ENCODE data around the gene GNAZ. TPM values are rescaled to one million over a fixed set of nuclear protein-coding genes. Genes with fewer than 3 reads are reported as not detected.

The GNAZ gene
- total RNA-seq, 1 donor: 1.3 TPM

DNA sequence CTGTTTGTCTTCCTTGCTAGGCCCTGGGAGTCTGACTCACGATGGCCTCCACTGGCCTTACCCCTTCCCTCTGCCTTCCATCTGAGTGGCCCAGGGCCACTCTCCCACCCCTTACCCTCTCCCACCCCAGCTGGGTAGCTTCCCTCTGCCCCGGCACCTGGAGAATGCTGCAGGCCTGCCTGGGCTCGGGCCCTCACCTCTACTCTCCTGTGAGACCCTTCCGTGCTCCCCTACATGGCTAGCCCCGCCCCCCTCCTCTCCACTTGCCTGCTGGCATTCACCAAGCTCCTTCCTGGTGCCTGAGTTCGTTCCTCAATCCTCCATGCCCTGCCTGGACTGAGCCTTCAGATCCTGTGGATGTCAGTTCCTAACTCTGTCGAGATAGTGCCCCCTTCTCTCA, 83.7 kb downstream of the GNAZ start:
- no peak for TF ChIP-seq CTCF (IDR thresholded peaks at IDR 0.05; ENCODE audit: insufficient read depth, low read depth, low read length)
- no peak overlapping the region for H3K4me3 ChIP-seq (ENCODE audit: low read depth, low read length)
- no peak for DNase-seq (ENCODE audit: low read depth)

DNA sequence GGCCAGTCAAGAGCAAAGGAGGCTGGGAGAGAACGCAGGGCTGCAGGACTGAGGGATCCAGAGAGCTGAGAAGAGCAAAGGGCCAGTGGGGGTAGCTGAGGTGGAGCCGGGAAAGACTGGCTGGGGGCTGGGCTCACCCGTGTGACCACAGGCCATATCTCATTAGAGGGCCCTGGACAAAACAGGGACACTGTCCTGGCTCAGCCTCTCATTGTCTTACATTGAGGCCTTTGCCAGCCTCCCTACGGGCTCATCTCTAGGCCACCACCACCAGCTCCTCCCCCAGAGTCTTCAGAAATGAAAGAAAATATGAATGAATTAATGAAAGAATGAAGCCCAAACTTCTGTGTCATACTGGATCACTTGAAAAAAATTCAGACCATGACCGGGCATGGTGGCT, 84.1 kb downstream of the GNAZ start:
- no peak overlapping the region for H3K4me3 ChIP-seq (ENCODE audit: low read depth, low read length)
- no peak for TF ChIP-seq CTCF (IDR thresholded peaks at IDR 0.05; ENCODE audit: insufficient read depth, low read depth, low read length)
- DNase-seq (ENCODE audit: low read depth): no peak

GRCh38 chr22:23155143-23155542, 84.8 kb downstream of the GNAZ start:
- no peak for TF ChIP-seq CTCF (IDR thresholded peaks at IDR 0.05; ENCODE audit: insufficient read depth, low read depth, low read length)

GRCh38 chr22:23155831-23156230, 85.5 kb downstream of the GNAZ start:
- H3K4me3 ChIP-seq (ENCODE audit: low read depth, low read length): no peak overlapping the region
- no peak for TF ChIP-seq CTCF (IDR thresholded peaks at IDR 0.05; ENCODE audit: insufficient read depth, low read depth, low read length)
- DNase-seq (ENCODE audit: low read depth): no peak

More at GRCh38 chr22:23155143-23155542, 84.8 kb downstream of the GNAZ start:
- H3K4me3 ChIP-seq (ENCODE audit: low read depth, low read length): no peak overlapping the region
- DNase-seq (ENCODE audit: low read depth): no peak

GRCh38 chr22:23156286-23156685, 86.0 kb downstream of the GNAZ start:
- TF ChIP-seq CTCF (IDR thresholded peaks at IDR 0.05; ENCODE audit: insufficient read depth, low read depth, low read length): no peak
- DNase-seq (ENCODE audit: low read depth): no peak
- H3K4me3 ChIP-seq (ENCODE audit: low read depth, low read length): no peak overlapping the region

GRCh38 chr22:23157560-23158515, 87.5 kb downstream of the GNAZ start:
- no peak overlapping the region for H3K4me3 ChIP-seq (ENCODE audit: low read depth, low read length)
- TF ChIP-seq CTCF (IDR thresholded peaks at IDR 0.05; ENCODE audit: insufficient read depth, low read depth, low read length): no peak
- DNase-seq (ENCODE audit: low read depth): no peak

All from fibroblast of villous mesenchyme (primary cell).